ELF-1 (cell line): ENCODE results near the gene VTA1.
"Not testable (repeated sequence)": the region's sequence is repeated elsewhere in the genome, so short reads cannot be mapped to it uniquely, and the experiment has no call there.

ENCODE experiments used
- DNase-seq: peaks from one replicate; pipeline ENCODE4 v3.0.0-alpha.2; 2016; ENCODE audit warnings: low read depth, low spot score

The VTA1 gene

GRCh38 chr6:142146828-142147662 is at the start of gene VTA1, which contains the start of gene NMBR:
Gene VTA1, plus strand, starts transcription at chr6:142147263. Its CDS starts 25 bp downstream, at chr6:142147288.
Gene NMBR, minus strand, starts transcription at chr6:142147122. Its CDS starts 58,464 bp downstream, at chr6:142088658.
- peak; percentile 99 for DNase-seq

GRCh38 chr6:142104820-142105219 is 42.2 kb upstream of the VTA1 start:
- not testable (repeated sequence) for DNase-seq

GRCh38 chr6:142110820-142111219 is 36.2 kb upstream of the VTA1 start:
- DNase-seq, result not testable (repeated sequence)

GRCh38 chr6:142112451-142113061 is 34.5 kb upstream of the VTA1 start:
- DNase-seq, result peak; percentile 42

GRCh38 chr6:142117366-142117765 is 29.7 kb upstream of the VTA1 start:
- no peak for DNase-seq

GRCh38 chr6:142118328-142118727 is 28.7 kb upstream of the VTA1 start:
- DNase-seq, result no peak

GRCh38 chr6:142118925-142119324 is 28.1 kb upstream of the VTA1 start:
- DNase-seq, result no peak

- no peak for DNase-seq
Measured at GRCh38 chr6:142121342-142121741, 25.7 kb upstream of the VTA1 start.

GRCh38 chr6:142130814-142131213 is 16.2 kb upstream of the VTA1 start:
- DNase-seq, result no peak

GRCh38 chr6:142132625-142133024 is 14.4 kb upstream of the VTA1 start, which contains the start of gene GJE1:
Gene GJE1, plus strand, starts transcription at chr6:142132925. Its CDS starts 234 bp downstream, at chr6:142133159.
- DNase-seq, result no peak

GRCh38 chr6:142138876-142139275 is 8.2 kb upstream of the VTA1 start:
- no peak for DNase-seq

GRCh38 chr6:142141531-142141930 is 5.5 kb upstream of the VTA1 start:
- DNase-seq, result not testable (repeated sequence)

GRCh38 chr6:142152746-142153145 is 5.7 kb downstream of the VTA1 start:
- no peak for DNase-seq

GRCh38 chr6:142153196-142153595 is 6.1 kb downstream of the VTA1 start:
- no peak for DNase-seq

GRCh38 chr6:142154336-142154735 is 7.3 kb downstream of the VTA1 start:
- no peak for DNase-seq

GRCh38 chr6:142155091-142155490 is 8.0 kb downstream of the VTA1 start:
- DNase-seq, result no peak

GRCh38 chr6:142155895-142156757 is 9.1 kb downstream of the VTA1 start:
- DNase-seq, result peak; percentile 46

GRCh38 chr6:142156758-142157068 is 9.7 kb downstream of the VTA1 start:
- DNase-seq, result not testable (repeated sequence)

- no peak for DNase-seq
Measured at GRCh38 chr6:142162780-142163179, 15.7 kb downstream of the VTA1 start.

GRCh38 chr6:142165227-142165626 is 18.2 kb downstream of the VTA1 start:
- DNase-seq, result no peak

- no peak for DNase-seq
Measured at GRCh38 chr6:142167071-142167470, 20.0 kb downstream of the VTA1 start.

GRCh38 chr6:142167486-142167885 is 20.4 kb downstream of the VTA1 start:
- DNase-seq, result no peak
